Mucosa of descending colon (tissue), 3 donors: Measurements from ENCODE around the gene C5orf22. TPM values are rescaled to one million over a fixed set of nuclear protein-coding genes. Genes with fewer than 3 reads are reported as not detected.

ENCODE experiments used
- ATAC-seq: fragments of 200-7000 bp; cut with Tn5 transposase; one replicate; pipeline ENCODE4 v1.9.1; 2020; ENCODE audit warnings: mild to moderate bottlenecking, moderate library complexity
- DNase-seq, 3 donors: peaks; one replicate each; pipeline ENCODE4 v3.0.0-alpha.2; 2020
- H3K36me3 ChIP-seq: fragments of 200-600 bp; one replicate; pipeline ENCODE4 v1.8.0; 2021; ENCODE audit warnings: low read depth, mild to moderate bottlenecking
- H3K4me1 ChIP-seq: fragments of 200-600 bp; one replicate; pipeline ENCODE4 v1.8.0; 2021; ENCODE audit warnings: low read depth, mild to moderate bottlenecking
- H3K4me3 ChIP-seq: fragments of 200-600 bp; one replicate; pipeline ENCODE4 v1.8.0; 2021; ENCODE audit warnings: mild to moderate bottlenecking
- H3K9me3 ChIP-seq: fragments of 200-600 bp; one replicate; pipeline ENCODE4 v1.8.0; 2021; ENCODE audit warnings: mild to moderate bottlenecking
- intact Hi-C, 2 donors: fragments of 100-400 bp; cut with DNase I in 1 of 2; cut with micrococcal nuclease in 1 of 2; formaldehyde crosslinking; loops; one replicate each; pipeline versions ENCODE4 v1.11.0 to v1.11.1; 2022; cut with DNase I, micrococcal nuclease
- total RNA-seq, 3 donors: library from RNA; stranded (reverse); fragmentation: NEBNext Ultra II Directional in 2 of 3; extraction: Animal tissue kit (Norgen Biotek cat#: 25700) in 2 of 3; gene quantifications; one replicate each; pipeline versions ENCODE4 v1.2.1 to v1.2.4, GENCODE V29; 2021 to 2023
- TF ChIP-seq, protein P1 (sequence below): fragments of 200-600 bp; IDR thresholded peaks from one replicate; pipeline ENCODE4 v1.8.0; 2022; ENCODE audit warnings: antibody characterized with exemption, mild to moderate bottlenecking
- donor health status: DM: no; HTN: no; CAD: no; lungs with moderate emphysema.
- donor health status: DM: no; HTN: no; CAD: no.
- donor health status: DM: no; HTN: yes; CAD: no.

The C5orf22 gene
- total RNA-seq, 3 donors from 2014 or later = 24.0 to 26.7 (median 24.6) TPM

DNA sequence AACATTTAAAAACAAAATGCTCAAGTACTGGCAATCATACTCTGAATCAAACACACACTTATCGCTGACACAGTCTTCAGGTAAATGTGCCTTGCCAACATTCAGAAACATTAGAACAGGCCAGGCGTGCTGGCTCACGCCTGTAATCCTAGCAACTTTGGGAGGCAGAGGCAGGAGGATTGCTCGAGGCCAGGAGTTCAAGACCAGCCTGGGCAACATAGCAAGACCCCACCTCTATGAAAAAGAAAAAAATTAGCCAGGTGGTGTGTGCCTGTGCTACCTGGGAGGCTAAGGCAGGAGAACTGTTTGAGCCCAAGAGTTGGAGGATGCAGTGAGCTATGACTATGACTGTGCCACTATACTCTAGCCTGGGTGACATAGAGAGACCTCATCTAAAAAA lies 20.8 kb upstream of the C5orf22 start:
- peaks cover 10% of the 10 kb centered on the region for H3K36me3 ChIP-seq

DNA sequence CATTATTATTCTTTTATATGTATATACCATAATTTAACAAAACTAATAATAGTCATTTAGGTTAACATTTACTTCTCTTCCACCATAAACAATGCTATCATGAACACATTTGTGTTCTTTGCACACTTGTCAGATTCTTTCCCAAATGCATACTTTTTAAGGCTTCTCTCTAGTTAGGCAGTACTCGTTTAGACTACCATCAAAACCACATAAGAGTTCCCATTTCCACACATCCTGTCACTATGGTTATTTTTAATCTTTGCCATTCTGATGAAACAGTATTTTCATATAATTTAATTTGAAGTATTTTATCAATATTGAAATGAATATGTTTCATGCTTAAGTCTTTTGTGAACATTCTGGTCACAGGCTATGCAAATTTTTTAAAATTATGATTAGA lies 15.3 kb upstream of the C5orf22 start:
- intact Hi-C loops = no loop called here
- TF ChIP-seq, protein P1, sequence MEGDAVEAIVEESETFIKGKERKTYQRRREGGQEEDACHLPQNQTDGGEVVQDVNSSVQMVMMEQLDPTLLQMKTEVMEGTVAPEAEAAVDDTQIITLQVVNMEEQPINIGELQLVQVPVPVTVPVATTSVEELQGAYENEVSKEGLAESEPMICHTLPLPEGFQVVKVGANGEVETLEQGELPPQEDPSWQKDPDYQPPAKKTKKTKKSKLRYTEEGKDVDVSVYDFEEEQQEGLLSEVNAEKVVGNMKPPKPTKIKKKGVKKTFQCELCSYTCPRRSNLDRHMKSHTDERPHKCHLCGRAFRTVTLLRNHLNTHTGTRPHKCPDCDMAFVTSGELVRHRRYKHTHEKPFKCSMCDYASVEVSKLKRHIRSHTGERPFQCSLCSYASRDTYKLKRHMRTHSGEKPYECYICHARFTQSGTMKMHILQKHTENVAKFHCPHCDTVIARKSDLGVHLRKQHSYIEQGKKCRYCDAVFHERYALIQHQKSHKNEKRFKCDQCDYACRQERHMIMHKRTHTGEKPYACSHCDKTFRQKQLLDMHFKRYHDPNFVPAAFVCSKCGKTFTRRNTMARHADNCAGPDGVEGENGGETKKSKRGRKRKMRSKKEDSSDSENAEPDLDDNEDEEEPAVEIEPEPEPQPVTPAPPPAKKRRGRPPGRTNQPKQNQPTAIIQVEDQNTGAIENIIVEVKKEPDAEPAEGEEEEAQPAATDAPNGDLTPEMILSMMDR = no peak
- Histone ChIP-seq H3K36me3 (no peaks in the 10 kb centered on the region), H3K4me3 (no peak overlapping the region), H3K9me3 (no peaks in the 10 kb centered on the region), H3K4me1 (no peaks in the 10 kb centered on the region)
- no peak for DNase-seq
- no peak for ATAC-seq

More for the DNA sequence above, 20.8 kb upstream of the C5orf22 start:
- TF ChIP-seq, protein P1 = no peak
- Histone ChIP-seq H3K9me3 (no peaks in the 10 kb centered on the region), H3K4me3 (no peak overlapping the region), H3K4me1 (no peaks in the 10 kb centered on the region)
- ATAC-seq = no peak
- no peak for DNase-seq
- intact Hi-C loops = no loop called here

DNA sequence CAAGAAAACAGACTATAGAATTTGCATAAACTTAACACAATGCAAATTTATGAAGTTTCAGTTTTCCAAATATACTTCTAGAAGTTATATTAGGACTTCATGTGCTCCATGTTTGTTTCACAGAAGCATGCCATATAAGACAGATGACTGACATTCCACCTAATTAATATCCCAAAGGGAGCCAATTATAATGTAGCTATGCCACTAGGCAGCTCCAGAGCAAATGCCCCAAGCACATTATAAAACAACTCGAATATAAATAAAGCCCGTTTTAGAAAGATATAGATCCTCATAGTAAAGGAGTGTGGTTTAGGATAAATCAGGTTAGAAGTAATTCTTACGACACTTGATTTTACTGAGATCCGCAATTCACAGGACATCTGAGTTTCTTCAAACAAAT lies 9.1 kb upstream of the C5orf22 start:
- TF ChIP-seq, protein P1 = no peak
- Histone ChIP-seq H3K4me3 (no peak overlapping the region), H3K4me1 (no peaks in the 10 kb centered on the region), H3K36me3 (no peaks in the 10 kb centered on the region), H3K9me3 (no peaks in the 10 kb centered on the region)
- DNase-seq (no peak), ATAC-seq (no peak)
- intact Hi-C loops = no loop called here

DNA sequence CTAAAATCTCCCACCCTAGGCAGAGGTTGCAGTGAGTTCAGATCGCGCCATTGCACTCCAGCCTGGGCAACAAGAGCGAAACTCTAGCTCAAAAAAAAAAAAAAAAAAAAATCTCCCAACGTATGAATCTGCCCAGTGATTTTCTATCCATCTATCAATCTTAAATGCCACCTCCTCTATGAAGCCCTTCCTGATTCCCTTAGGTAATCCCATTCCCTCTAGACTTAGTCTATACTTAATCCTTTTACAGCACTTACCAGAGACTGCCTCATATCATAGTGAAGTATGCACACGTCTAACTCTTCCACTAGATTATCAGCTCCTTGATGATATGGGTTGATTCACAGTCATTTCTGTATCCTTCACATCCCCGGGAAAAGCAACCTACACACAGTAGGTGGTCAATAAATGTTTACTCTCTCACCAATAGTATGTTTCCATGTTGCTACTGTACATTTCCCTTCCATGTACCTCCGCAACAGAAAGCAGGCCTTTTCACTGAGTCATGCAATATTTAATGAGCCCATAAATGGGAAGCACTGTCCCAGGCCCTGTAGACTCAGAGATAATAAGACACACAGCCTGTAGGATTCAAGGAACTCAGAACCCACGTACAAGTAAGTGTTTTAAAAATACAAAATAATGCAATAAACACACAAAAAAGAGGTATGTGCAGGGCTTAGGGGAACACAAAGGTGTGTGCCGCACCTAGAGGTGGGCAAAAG lies 1.4 kb upstream of the C5orf22 start:
- Histone ChIP-seq H3K9me3 (no peaks in the 10 kb centered on the region), H3K36me3 (no peaks in the 10 kb centered on the region), H3K4me3 (no peak overlapping the region), H3K4me1 (peaks cover 18% of the 10 kb centered on the region)
- DNase-seq (no peak), ATAC-seq (no peak)
- intact Hi-C loops = no loop called here
- TF ChIP-seq, protein P1 = no peak

DNA sequence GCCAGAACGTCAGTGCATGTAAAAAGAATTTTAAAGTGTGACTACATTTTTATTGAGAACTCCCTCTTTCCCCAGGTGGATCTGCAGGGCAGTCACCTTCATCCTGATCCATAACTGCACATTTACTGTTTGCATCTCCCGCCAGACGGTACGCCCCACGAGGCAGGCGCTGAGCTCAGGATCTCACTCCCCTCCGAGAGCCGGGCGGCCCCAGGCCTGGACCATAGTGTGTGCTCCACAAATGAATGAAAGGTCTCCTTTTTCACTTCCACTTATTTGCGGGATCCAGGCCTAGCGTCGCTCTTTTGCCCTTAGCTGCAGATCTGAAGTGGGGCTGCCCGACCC lies 586 bp upstream of the C5orf22 start:
- Histone ChIP-seq H3K4me3 (peak overlapping the region; percentile 62), H3K36me3 (no peaks in the 10 kb centered on the region), H3K4me1 (peaks cover 18% of the 10 kb centered on the region), H3K9me3 (no peaks in the 10 kb centered on the region)
- peak; percentile 59 for ATAC-seq
- DNase-seq = peak in 2 of 3 donors; percentile 35 to 59
- intact Hi-C loops = no loop called here
- TF ChIP-seq, protein P1 = no peak
